ENCODE results near the gene PHYH.
A peak's percentile ranks its signal among the peaks of the same experiment; 100 is the strongest.
"Not testable (repeated sequence)": the region's sequence is repeated elsewhere in the genome, so short reads cannot be mapped to it uniquely, and the experiment has no call there.

The PHYH gene

DNA sequence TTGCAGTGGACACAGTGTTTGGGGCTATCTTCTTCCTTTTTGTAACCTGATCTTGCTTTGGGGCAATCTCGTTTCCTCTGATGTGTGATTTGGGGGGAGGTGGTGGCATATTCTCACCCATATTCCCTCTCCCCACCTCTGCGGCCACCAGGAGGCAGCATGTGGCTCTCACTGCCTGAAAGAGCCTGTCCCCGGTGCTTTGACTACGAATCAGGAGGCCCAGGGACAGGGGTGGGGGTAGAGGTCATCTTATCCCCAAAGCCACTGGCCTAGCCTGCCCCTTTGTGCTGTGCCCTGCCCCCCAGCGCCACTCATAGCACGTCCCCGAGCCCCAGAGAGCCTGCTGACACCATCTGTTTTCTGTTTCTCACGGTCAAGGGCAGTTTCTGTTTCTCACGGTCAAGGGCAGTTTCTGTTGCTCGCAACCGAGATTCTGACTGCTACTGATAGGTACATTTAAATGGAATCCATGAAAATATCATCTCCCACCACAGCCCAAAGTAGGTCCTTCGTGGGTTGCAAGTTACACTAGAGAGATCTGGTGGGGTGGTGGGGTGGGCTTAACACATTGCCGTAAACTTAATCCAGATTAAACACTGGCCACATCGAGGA, 28.2 kb downstream of the PHYH start:
- DNase-seq (ENCODE audit: low read depth): peak; percentile 10

DNA sequence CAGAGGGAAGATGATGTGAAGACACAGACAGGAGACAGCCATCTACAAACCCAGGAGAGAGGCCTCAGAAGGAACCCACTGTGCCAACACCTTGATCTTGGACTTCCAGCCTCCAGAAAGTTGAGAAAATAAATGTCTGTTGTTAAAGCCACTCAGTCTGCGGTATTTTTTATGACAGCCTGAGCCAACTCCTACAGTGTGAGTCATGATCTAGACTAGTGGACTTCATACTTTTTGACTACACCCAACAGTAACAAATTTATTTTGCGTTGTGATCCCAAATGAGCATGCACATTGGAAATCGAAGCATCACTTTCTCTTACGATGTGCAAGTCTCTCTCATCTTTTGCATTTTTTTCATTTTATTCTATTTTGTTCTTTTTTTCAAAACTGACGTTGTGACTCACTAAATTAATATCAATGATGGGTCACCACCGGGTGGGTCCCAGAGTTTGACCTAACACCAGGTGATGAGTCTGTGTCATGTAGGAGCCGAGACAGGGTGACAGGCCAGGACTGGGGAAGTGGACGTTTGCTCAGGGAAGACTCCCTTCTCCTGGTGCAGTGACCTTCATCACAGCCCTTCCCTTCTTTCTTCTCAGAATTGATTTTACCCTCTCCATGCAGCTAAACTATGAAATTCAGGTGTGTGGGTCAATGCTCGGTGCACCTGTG, 28.9 kb downstream of the PHYH start:
- peak; percentile 14 for DNase-seq (ENCODE audit: low read depth)

DNA sequence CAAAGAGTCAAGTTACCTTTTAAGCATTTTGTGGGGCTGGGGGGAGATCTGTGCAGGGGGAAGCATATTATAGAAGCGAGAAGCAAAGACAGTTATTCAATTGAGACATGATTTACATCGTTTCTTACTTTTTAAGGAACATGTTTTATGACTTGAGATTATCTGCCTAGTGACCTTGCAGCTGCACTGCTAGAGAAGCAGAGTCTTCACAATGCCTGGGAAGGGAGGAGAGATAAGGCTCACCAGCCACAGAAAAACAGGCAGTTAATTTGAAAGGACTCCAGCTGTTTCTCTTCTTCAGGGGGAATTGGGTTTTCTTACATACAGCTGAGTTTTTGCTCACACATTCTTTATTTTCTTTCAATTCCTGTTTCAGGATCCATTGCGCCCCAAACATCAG, 31.0 kb downstream of the PHYH start:
- DNase-seq (ENCODE audit: low read depth): no peak

GRCh38 chr10:13268310-13268709, 31.6 kb downstream of the PHYH start:
- no peak for DNase-seq (ENCODE audit: low read depth)

DNA sequence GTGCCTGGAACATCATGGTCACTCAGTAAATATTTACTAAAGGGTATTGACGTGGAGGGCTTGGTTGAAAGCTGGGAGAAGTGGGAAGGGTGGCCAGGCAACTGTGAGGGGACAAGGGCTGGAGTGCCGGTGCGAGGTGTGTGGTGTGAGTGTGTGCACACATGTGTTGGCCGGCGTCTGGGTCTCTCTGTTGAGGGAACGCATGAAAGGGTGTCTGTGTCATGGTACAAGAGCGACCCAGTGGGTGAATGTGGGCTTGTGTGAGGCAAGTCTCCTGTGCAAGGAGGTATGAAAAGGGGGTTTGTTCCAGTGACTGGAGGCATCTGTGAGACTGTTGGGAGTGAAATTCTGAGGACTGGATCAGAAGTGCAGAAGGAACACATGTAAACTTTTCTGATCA, 36.3 kb downstream of the PHYH start:
- no peak for DNase-seq (ENCODE audit: low read depth)

DNA sequence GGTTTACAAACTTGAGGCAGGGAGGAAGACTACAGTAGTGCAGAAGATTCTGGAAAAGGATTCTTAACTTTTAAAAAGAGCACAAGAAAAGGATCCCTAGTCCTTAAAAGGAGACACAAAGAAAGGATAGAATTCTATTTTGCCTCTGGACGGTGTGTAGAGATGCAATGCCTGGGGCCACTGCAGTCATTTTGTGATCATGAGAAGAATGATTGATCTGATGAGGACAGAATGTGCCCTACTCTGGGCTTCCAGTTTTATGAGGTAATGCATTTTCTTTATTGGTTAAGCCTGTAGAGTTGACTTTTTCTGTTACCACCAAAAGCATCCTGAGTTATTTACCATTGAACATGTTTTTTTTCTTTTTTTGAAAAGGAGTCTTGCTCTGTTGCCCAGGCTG, 37.4 kb downstream of the PHYH start:
- DNase-seq (ENCODE audit: low read depth): no peak

DNA sequence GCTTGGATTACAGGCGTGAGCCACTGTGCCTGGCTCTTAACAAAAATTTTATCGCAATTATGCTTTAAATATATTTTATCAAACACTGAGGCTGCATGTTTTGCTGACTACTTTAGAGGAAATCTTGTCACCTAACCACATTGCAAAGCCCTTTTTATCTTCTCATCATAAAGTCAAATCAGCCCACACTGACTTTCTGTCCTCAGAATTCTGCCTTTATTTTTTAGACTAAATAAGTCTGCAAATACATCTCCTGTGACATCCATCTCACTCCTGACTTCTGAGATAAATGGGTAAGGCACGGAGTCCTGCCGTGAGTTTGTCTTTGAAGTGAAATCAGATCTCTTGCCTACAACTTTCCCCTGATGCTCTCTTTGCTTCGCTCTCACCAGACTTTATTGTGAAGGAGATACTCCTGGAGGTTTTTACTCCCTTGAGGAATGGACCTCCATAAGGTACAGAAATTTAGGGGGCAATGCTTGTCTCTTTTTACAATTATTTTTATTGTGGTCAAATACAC, 42.2 kb downstream of the PHYH start:
- no peak for DNase-seq (ENCODE audit: low read depth)

DNA sequence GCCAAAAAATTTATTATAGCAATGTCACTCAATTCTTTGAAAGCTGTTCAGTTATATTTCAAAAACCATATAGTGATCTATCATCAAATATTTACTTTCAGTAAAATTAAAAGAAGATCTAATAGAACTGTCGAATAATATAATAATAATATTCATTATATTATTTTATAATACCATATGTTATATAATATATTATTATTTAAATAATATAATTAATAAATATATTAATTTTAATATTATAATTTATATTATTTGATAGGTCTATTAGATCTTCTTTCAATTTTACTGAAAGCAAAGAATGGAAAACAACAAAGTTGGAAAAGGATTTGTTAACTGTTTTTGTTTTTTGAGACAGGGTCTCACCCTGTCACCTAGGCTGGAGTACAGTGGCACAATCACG, 43.2 kb downstream of the PHYH start:
- DNase-seq (ENCODE audit: low read depth): no peak

DNA sequence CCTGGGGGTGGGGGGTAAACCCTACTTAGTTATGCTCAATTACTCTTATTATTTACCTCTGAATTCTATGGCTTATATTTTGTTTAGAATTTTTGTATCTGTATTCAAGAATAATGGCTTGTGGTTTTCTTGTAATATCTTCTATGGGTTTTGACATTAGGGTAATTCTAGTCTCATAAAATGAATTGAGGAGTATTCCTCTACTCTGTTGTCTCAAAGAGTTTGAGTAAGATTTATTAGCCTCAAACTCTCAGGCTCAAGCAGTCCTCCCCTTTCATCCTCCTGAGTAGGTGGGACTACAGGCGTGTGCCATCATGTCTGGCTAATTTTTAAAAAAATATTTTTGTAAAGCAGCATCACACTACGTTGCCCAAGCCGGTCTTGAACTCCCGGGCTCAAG, 46.1 kb downstream of the PHYH start:
- DNase-seq (ENCODE audit: low read depth): no peak

GRCh38 chr10:13247784-13248183, 52.1 kb downstream of the PHYH start:
- no peak for DNase-seq (ENCODE audit: low read depth)

GRCh38 chr10:13247246-13247645, 52.6 kb downstream of the PHYH start:
- DNase-seq (ENCODE audit: low read depth): no peak

GRCh38 chr10:13242260-13242659, 57.6 kb downstream of the PHYH start:
- DNase-seq (ENCODE audit: low read depth): not testable (repeated sequence)

GRCh38 chr10:13241613-13242012, 58.3 kb downstream of the PHYH start:
- DNase-seq (ENCODE audit: low read depth): no peak

- no peak for DNase-seq (ENCODE audit: low read depth)
Observed at GRCh38 chr10:13239923-13240322, 59.9 kb downstream of the PHYH start.

DNA sequence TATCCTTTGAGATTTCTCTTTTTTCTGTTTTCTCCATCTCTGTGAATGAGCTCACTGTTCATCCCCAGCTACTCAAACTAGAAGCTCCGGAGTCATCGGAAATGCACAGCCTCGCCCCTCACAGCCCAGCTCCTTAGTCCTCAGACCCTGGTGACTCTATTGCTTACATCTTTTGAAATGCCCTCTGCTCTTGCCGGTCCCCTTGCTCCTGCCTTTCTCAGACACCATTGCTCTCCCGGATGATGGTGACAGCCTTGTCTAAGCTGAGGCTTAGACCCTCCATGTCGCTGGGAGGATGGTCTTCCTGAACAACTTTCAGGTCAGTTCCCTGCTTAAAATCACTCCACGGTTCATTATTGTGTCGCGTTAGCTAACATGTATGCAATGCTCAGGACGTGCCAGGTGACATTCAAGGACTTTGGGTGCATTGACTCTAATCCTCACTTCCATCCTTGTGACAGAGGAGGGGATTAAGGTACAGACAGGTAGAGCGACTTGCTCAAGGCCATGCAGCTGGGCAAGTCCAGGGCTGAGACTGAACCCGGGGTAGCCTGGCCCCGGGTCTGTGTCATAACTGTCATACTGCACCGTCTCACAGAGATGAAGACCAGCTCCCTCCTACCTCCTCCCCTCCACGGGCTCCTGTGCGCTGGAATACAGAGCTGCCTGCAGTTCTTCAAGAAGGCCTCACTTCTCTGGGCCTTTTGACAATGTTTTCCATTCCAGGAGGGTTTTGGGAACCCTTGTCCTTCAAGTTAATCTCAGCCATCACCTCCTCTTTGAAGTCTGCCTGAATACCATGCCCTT, 61.4 kb downstream of the PHYH start:
- DNase-seq (ENCODE audit: low read depth): no peak

DNA sequence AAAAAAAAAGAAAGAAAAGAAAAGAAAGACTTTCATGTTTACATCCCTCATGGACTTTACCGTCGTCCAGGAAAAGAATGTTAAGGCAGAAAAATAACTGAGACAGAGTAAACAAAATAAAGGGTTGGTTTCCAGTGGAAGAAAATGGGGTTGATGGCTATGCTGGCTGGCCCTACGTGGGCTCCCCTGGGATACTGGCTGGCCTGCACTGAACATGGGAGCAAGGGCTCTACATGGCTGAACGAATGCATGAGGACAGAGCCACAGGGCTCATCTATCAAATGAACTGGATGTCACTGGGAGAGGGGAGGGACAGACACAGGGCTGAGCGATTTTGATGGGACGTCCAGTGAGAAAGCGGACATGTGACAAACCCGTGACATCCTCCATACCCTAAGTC, 63.2 kb downstream of the PHYH start:
- no peak for DNase-seq (ENCODE audit: low read depth)

DNA sequence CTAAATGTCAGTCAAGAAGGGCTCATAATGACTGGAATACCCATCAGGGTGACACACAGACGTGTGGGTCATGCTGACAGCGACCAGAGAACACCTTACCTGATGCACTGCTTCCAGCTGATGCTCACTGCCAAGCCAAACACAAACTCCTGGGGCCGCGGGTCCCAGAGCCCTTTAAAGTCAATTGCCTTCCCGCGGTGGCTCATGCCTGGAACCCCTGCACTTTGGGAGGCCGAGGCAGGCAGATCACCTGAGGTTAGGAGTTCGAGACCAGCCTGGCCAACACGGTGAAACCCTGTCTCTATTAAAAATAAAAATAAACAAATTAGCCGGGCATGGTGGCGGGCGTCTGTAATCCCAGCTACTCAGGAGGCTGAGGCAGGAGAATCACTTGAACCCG, 65.1 kb downstream of the PHYH start:
- not testable (repeated sequence) for DNase-seq (ENCODE audit: low read depth)

GRCh38 chr10:13234172-13234571, 65.7 kb downstream of the PHYH start, which contains the start of gene UCMA:
Gene UCMA, minus strand, starts transcription at chr10:13234374. Its CDS starts 116 bp downstream, at chr10:13234258.
- no peak for DNase-seq (ENCODE audit: low read depth)

DNA sequence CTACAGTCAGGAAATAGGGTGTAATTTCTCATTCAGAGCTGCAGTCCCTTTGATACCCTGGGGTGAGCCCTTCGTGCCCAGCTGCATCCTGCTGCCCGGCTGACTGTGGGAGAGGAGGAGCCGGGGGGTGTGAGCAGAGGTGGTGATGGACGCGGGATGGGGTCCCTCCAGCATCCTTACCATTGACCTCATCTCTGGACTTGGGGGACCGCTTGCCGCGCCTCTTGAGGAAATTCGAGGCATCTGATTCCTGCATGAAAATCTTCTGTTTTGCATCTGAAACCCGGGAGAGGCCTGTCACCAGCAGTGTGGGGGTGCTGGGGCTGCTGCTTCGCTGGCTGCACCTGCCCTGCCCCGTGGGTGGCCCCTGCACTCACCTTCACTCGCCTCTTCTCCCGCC, 66.5 kb downstream of the PHYH start:
- DNase-seq (ENCODE audit: low read depth): no peak

GRCh38 chr10:13231808-13232207, 68.1 kb downstream of the PHYH start:
- DNase-seq (ENCODE audit: low read depth): no peak

GRCh38 chr10:13231190-13231589, 68.7 kb downstream of the PHYH start:
- DNase-seq (ENCODE audit: low read depth): no peak

All from iris pigment epithelial cell (primary cell).